Measurements from ENCODE around the gene SLC39A11. TPM values are rescaled to one million over a fixed set of nuclear protein-coding genes. Genes with fewer than 3 reads are reported as not detected.

SLC39A11 gene
- total and polyA plus RNA-seq, 2 donors (not counting 1 experiment from before 2014, with no cell fraction given), result 12.7 to 27.4 TPM

GRCh38 chr17:72660274-72661115, 432.0 kb downstream of the SLC39A11 start:
- Histone ChIP-seq H3K27me3 (ENCODE audit: control insufficient read depth, insufficient read depth, low read length) (no peaks in the 10 kb centered on the region), H3K9me3 (ENCODE audit: control insufficient read depth, insufficient read depth, low read depth, low read length) (no peaks in the 10 kb centered on the region), H3K4me2 (ENCODE audit: extremely low read depth, insufficient read depth, low read length) (no peak overlapping the region), H3K9ac (ENCODE audit: insufficient read depth, low read length) (no peak overlapping the region), H4K20me1 (ENCODE audit: control insufficient read depth, extremely low read depth, insufficient read depth, low read length) (no peaks in the 10 kb centered on the region), H3K79me2 (ENCODE audit: control insufficient read depth, insufficient read depth, low read length) (no peaks in the 10 kb centered on the region), H3K4me3 (replicated peaks in 1 of 4; ENCODE audit: control extremely low read depth in 1 of 4, insufficient read depth in 1 of 4, low read depth in 3 of 4, low read length in 4 of 4) (no peak overlapping the region), H3K27ac (ENCODE audit: insufficient read depth, low read length) (no peak overlapping the region), H3K4me1 (ENCODE audit: control insufficient read depth, extremely low read depth, insufficient read depth, low read length) (no peaks in the 10 kb centered on the region), H3K36me3 (ENCODE audit: control insufficient read depth, insufficient read depth, low read length) (no peaks in the 10 kb centered on the region), H2AFZ (ENCODE audit: low read length) (no peak overlapping the region)
- DNase-seq (ENCODE audit: low read depth in 2 of 2), result no peak
- TF ChIP-seq EZH2 (IDR thresholded peaks at IDR 0.05; ENCODE audit: low read length, missing control alignments) (no peak), CTCF (conservative IDR thresholded peaks at IDR 0.05 in 1 of 2, IDR thresholded peaks at IDR 0.05 in 1 of 2; ENCODE audit: low read depth in 1 of 2, low read length in 2 of 2) (no peak)

- Histone ChIP-seq H3K79me2 (ENCODE audit: control insufficient read depth, insufficient read depth, low read length) (no peaks in the 10 kb centered on the region), H3K9me3 (ENCODE audit: control insufficient read depth, insufficient read depth, low read depth, low read length) (no peaks in the 10 kb centered on the region), H3K27ac (ENCODE audit: insufficient read depth, low read length) (no peak overlapping the region), H3K4me3 (replicated peaks in 1 of 4; ENCODE audit: control extremely low read depth in 1 of 4, insufficient read depth in 1 of 4, low read depth in 3 of 4, low read length in 4 of 4) (no peak overlapping the region), H3K4me2 (ENCODE audit: extremely low read depth, insufficient read depth, low read length) (no peak overlapping the region), H3K36me3 (ENCODE audit: control insufficient read depth, insufficient read depth, low read length) (no peaks in the 10 kb centered on the region), H3K4me1 (ENCODE audit: control insufficient read depth, extremely low read depth, insufficient read depth, low read length) (no peaks in the 10 kb centered on the region), H2AFZ (ENCODE audit: low read length) (no peak overlapping the region), H3K9ac (ENCODE audit: insufficient read depth, low read length) (no peak overlapping the region), H4K20me1 (ENCODE audit: control insufficient read depth, extremely low read depth, insufficient read depth, low read length) (no peaks in the 10 kb centered on the region), H3K27me3 (ENCODE audit: control insufficient read depth, insufficient read depth, low read length) (no peaks in the 10 kb centered on the region)
- TF ChIP-seq CTCF (conservative IDR thresholded peaks at IDR 0.05 in 1 of 2, IDR thresholded peaks at IDR 0.05 in 1 of 2; ENCODE audit: low read depth in 1 of 2, low read length in 2 of 2) (no peak), EZH2 (IDR thresholded peaks at IDR 0.05; ENCODE audit: low read length, missing control alignments) (no peak)
- DNase-seq (ENCODE audit: low read depth in 2 of 2), result no peak
Measured at GRCh38 chr17:72659811-72660210, 432.7 kb downstream of the SLC39A11 start.

- H3K27me3 ChIP-seq (ENCODE audit: control insufficient read depth, insufficient read depth, low read length), result no peaks in the 10 kb centered on the region
- H3K4me1 ChIP-seq (ENCODE audit: control insufficient read depth, extremely low read depth, insufficient read depth, low read length), result no peaks in the 10 kb centered on the region
- no peak overlapping the region for H3K9ac ChIP-seq (ENCODE audit: insufficient read depth, low read length)
- H3K9me3 ChIP-seq (ENCODE audit: control insufficient read depth, insufficient read depth, low read depth, low read length), result no peaks in the 10 kb centered on the region
- no peak for DNase-seq (ENCODE audit: low read depth in 2 of 2)
- no peaks in the 10 kb centered on the region for H3K36me3 ChIP-seq (ENCODE audit: control insufficient read depth, insufficient read depth, low read length)
- no peaks in the 10 kb centered on the region for H4K20me1 ChIP-seq (ENCODE audit: control insufficient read depth, extremely low read depth, insufficient read depth, low read length)
- no peaks in the 10 kb centered on the region for H3K79me2 ChIP-seq (ENCODE audit: control insufficient read depth, insufficient read depth, low read length)
- no peak overlapping the region for H3K4me2 ChIP-seq (ENCODE audit: extremely low read depth, insufficient read depth, low read length)
- TF ChIP-seq EZH2 (IDR thresholded peaks at IDR 0.05; ENCODE audit: low read length, missing control alignments) (no peak), CTCF (conservative IDR thresholded peaks at IDR 0.05 in 1 of 2, IDR thresholded peaks at IDR 0.05 in 1 of 2; ENCODE audit: low read depth in 1 of 2, low read length in 2 of 2) (no peak)
- H2AFZ ChIP-seq (ENCODE audit: low read length), result no peak overlapping the region
- no peak overlapping the region for H3K4me3 ChIP-seq (replicated peaks in 1 of 4; ENCODE audit: control extremely low read depth in 1 of 4, insufficient read depth in 1 of 4, low read depth in 3 of 4, low read length in 4 of 4)
- H3K27ac ChIP-seq (ENCODE audit: insufficient read depth, low read length), result no peak overlapping the region
Measured at GRCh38 chr17:72658675-72659074, 433.8 kb downstream of the SLC39A11 start.

Measured in fibroblast of lung (primary cell).